HepG2 (cell line): Measurements from ENCODE around the gene EPN2. TPM values are rescaled to one million over a fixed set of nuclear protein-coding genes. Genes with fewer than 3 reads are reported as not detected.

Experiments used
- KAT8 ChIP-seq: IDR thresholded peaks from 2 replicates; pipeline ENCODE4 v1.6.1; 2016; ENCODE audit warnings: missing genetic modification reagents, missing compliant biosample characterization
- KLF6 ChIP-seq: IDR thresholded peaks from 2 replicates; pipeline ENCODE4 v1.8.0; 2016; ENCODE audit warnings: missing biosample characterization, missing genetic modification reagents
- PATZ1 ChIP-seq: sonication (generic); formaldehyde crosslinking; IDR thresholded peaks from 2 replicates; pipeline ENCODE4 v1.4.0; 2020; ENCODE audit warnings: missing genetic modification reagents
- PHF20 ChIP-seq: sonication (generic); formaldehyde crosslinking; IDR thresholded peaks from 2 replicates; pipeline ENCODE4 v1.5.0; 2020; ENCODE audit warnings: mild to moderate bottlenecking, missing genetic modification reagents
- PRDM10 ChIP-seq: sonication (generic); formaldehyde crosslinking; IDR thresholded peaks from 2 replicates; pipeline ENCODE4 v1.4.0; 2020; ENCODE audit warnings: low read depth, missing genetic modification reagents
- SIX1 ChIP-seq: sonication (generic); formaldehyde crosslinking; IDR thresholded peaks from 2 replicates; pipeline ENCODE4 v1.4.0; 2020; ENCODE audit warnings: missing genetic modification reagents, borderline replicate concordance
- U2AF1 ChIP-seq: fragments of 200-400 bp; formaldehyde crosslinking; optimal IDR thresholded peaks from 2 replicates; pipeline ENCODE3; 2017; ENCODE audit warnings: mild to moderate bottlenecking, low read depth, low read length
- ZBTB1 ChIP-seq: sonication (generic); formaldehyde crosslinking; IDR thresholded peaks from 2 replicates; pipeline ENCODE4 v1.4.0; 2020; ENCODE audit warnings: missing genetic modification reagents, borderline replicate concordance
- ZNF224 ChIP-seq: sonication (generic); formaldehyde crosslinking; IDR thresholded peaks from 2 replicates; pipeline ENCODE4 v1.5.0; 2020; ENCODE audit warnings: mild to moderate bottlenecking, missing genetic modification reagents
- ZNF317 ChIP-seq: sonication (generic); formaldehyde crosslinking; IDR thresholded peaks from 2 replicates; pipeline ENCODE4 v1.5.0; 2020; ENCODE audit warnings: mild to moderate bottlenecking, missing genetic modification reagents
- ZNF333 ChIP-seq: sonication (generic); formaldehyde crosslinking; IDR thresholded peaks from 2 replicates; pipeline ENCODE4 v1.4.0; 2020; ENCODE audit warnings: mild to moderate bottlenecking, missing genetic modification reagents, borderline replicate concordance
- ZNF556 ChIP-seq: sonication (generic); formaldehyde crosslinking; IDR thresholded peaks from 2 replicates; pipeline ENCODE4 v1.4.0; 2020; ENCODE audit warnings: mild to moderate bottlenecking, missing genetic modification reagents, borderline replicate concordance
- ZNF580 ChIP-seq: IDR thresholded peaks from 2 replicates; pipeline ENCODE4 v1.6.1; 2016; ENCODE audit warnings: low read depth, borderline replicate concordance
- ZNF609 ChIP-seq: sonication (generic); formaldehyde crosslinking; IDR thresholded peaks from 2 replicates; pipeline ENCODE4 v1.4.0; 2020; ENCODE audit warnings: mild to moderate bottlenecking, missing genetic modification reagents, borderline replicate concordance
- ZNF615 ChIP-seq: sonication (generic); formaldehyde crosslinking; IDR thresholded peaks from 2 replicates; pipeline ENCODE4 v1.5.0; 2020; ENCODE audit warnings: mild to moderate bottlenecking, missing genetic modification reagents, borderline replicate concordance
- ZNF713 ChIP-seq: sonication (generic); formaldehyde crosslinking; IDR thresholded peaks from 2 replicates; pipeline ENCODE4 v1.4.0; 2020; ENCODE audit warnings: mild to moderate bottlenecking, missing genetic modification reagents
- ZNF720 ChIP-seq: sonication (generic); formaldehyde crosslinking; IDR thresholded peaks from 2 replicates; pipeline ENCODE4 v1.4.0; 2020; ENCODE audit warnings: missing genetic modification reagents
- ZNF746 ChIP-seq: sonication (generic); formaldehyde crosslinking; IDR thresholded peaks from 2 replicates; pipeline ENCODE4 v1.8.0; 2022; ENCODE audit warnings: mild to moderate bottlenecking, missing genetic modification reagents
- polyA plus RNA-seq, 8 experiments: library from polyadenylated mRNA; depleted of rRNA in 3 of 8; stranded (reverse) in 7 of 8; unstranded in 1 of 8; fragments of >200 nt; fragmentation: Illumina TruSeq in 4 of 8; extraction: Trizol in 4 of 8; gene quantifications; 2 replicates each; pipeline versions ENCODE4 v1.2.1 to v1.2.3, GENCODE V29; 2011 to 2016; ENCODE audit warnings: low read depth in 4 of 8, missing spikeins in 1 of 8, mixed read lengths in 1 of 8; ENCODE audit not compliant: insufficient read depth in 1 of 8
- total RNA-seq, 5 experiments: library from RNA; depleted of rRNA; stranded (reverse); fragments of >200 nt; fragmentation: Illumina TruSeq; extraction: Trizol; gene quantifications; 2 replicates each; pipeline ENCODE4 v1.2.3, GENCODE V29; 2016; ENCODE audit warnings: low read depth in 1 of 5

EPN2 gene
- total and polyA plus RNA-seq, 2 of the 13 experiments (the other 11 are each of a cell fraction or from before 2014, with no cell fraction given): 7.8 to 19.2 TPM

GRCh38 chr17:19338031-19338990 is 101.1 kb downstream of the EPN2 start (continued):
- TF ChIP-seq PHF20 (CRISPR knock-in tag) (no peak), ZNF615 (CRISPR knock-in tag) (no peak), PRDM10 (peak; percentile 93), KLF6 (CRISPR knock-in tag) (peak; percentile 61; the same call in 1 of the 2 replicates), ZBTB1 (CRISPR knock-in tag) (no peak), SIX1 (no peak), U2AF1 (no peak), ZNF580 (CRISPR knock-in tag) (peak; percentile 75), PATZ1 (CRISPR knock-in tag) (peak; percentile 50), ZNF224 (CRISPR knock-in tag) (0 out of 2 replicates have a peak, but pooled peaks have one; percentile 69), ZNF746 (CRISPR knock-in tag) (no peak), ZNF720 (CRISPR knock-in tag) (no peak), KAT8 (peak; percentile 74), ZNF317 (CRISPR knock-in tag) (peak; percentile 95), ZNF713 (no peak), ZNF333 (CRISPR knock-in tag) (no peak), ZNF609 (CRISPR knock-in tag) (peak; percentile 36; the same call in 1 of the 2 replicates), ZNF556 (peak; percentile 86; the same call in 1 of the 2 replicates)
